Amniotic epithelial cell (primary cell): Measurements from ENCODE around the gene ATXN2.
"Not testable (repeated sequence)": the region's sequence is repeated elsewhere in the genome, so short reads cannot be mapped to it uniquely, and the experiment has no call there.

Experiments used
- DNase-seq: peaks from one replicate; pipeline ENCODE4 v3.0.0-alpha.2; 2010; ENCODE audit warnings: low read depth

The ATXN2 gene

DNA sequence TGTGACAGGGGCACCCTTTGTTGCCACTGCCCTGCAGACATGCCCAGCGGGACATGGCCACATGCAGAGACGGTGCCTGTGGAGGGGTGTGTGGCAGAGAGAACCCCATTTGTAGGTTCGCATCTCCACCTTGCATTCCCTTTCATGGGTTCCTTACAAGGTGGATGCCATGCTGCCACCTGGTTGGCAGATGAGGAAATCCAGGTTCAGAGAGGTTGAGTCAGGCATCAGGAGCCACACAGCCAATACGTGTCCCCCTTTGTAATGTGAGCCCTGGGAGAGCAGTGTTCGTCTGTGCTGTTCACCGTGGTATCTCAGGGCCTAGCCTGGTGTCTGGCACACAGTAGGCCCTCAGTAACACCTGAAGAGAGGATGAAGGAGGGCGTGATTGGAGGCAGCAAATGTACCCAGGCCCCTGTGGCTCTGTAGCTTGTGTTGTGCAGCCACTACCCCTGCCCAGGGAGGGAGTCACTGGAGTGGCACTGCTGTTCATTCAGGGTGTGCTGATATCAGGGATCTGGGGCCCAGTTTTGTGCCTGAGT lies 184.3 kb downstream of the ATXN2 start:
- DNase-seq = no peak

DNA sequence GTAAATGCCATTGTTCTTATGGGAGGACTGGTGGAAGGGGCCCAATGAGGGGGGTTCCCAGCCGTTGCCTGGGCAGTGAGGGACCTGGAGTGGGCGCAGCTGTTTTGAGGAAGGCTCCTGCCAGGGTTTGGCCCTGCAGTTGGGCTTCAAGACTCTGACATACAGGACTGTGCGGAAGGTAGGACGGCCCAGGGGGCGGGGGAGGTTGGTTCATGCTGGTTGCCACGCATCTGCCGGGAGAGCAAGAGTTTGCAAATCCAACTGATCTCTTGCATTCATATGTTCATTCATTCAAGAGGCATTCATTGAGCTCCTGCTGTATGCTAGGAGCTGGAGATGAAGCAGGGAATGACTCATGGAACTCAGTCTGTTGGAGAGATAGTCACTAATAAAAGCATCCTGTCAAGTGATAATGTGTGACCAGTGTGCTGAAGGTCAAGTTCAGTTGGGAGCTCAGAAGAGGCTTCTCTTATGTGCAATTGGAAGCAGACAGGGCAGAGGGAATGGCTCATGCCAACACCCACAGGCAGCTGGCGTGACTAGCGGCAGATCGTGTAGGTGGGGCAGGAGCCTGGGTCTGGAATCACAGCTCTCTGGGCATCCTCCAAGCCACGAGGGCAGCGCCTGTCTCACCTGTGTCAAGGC lies 185.6 kb downstream of the ATXN2 start:
- peak; percentile 64 for DNase-seq

DNA sequence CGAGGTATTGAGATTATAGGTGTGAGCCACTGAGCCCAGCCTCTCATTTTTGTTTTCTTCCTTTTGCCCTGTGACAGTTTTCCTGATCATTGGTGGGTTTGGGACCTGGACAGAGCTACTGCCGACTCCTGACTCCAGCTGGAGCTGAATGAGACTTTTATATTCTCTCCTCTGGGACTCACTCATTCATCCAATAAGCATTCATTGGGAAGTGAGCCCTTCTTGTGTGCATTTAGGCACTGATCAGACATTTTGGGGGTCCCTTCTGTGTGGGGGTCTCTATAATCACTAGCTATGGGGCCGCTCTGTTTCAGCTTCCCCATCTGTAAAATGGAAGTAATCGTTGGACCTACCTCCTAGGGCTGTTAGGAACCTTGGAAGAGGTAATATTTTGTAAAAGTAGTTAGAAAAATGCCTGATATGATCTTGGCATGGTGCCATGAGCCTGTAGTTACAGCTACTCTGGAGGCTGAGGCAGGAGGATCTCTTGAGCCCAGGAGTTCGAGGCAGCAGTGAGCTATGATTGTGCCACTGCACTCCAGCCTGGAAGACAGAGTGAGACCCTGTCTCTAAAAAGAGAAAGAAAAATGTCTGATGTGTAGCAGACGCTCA lies 186.2 kb downstream of the ATXN2 start:
- no peak for DNase-seq

DNA sequence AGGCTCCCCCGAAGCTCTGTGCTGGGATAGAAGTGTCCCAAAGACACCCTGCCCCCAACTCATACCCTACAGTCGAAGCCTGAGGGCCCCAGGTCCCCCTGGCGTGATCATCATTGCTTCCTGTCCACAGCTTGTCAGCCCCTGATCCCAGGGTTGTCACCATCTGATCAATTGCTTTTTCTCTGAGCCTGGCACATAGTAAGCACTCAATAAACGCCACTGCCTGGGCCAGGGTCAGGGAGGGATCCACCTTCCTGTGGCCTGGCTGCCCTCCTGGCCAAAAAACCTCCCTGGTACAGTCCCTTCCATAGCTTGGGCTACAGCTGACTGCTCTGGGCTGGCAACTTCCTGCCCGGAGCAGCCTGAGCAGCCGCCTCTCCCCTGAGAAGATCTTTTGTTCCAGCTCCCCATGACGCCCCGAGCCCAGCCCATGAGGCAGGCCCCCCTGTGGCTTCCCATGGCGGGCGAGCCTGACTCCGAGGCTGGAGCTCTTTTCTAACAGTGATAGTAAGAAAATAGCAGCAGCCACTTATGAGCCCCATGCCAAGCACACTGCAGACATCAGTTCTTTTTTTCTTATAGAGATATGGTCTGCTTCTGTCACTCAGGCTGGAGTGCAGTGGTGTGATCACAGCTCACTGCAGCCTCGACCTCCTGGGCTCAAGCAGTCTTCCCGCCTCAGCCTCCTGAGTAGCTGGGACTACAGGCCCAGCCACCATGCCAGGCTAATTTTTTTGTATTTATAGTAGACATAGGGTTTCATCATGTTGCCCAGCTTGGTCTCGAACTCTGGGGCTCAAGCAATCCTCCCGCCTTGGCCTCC lies 186.9 kb downstream of the ATXN2 start:
- DNase-seq = no peak

DNA sequence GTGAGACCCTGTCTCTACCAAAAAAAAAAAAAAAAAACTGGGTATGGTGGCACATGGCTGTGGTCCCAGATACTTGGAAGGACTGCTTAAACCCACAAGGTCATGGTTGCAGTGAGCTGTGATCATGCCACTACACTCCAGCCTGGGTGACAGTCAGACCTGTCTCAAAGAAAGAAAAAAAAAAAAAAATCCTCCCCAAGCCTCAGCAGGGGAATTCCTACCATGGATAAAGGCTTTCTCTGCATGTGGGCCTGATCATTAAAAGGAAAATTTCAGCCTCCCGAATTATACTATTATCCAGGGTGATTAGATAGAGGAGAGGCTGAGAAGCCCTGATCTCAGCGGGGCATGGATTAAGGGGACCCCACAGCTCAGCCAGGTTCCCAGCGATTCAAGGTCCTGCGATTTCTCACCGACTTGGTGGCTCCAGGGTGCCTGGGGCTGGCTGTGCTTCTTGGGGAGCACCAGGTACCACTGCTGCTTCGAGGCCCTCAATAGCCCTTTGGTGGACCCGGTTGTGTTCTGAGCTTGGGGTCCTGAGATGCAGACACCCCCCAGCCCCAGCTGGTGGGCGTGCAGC lies 187.8 kb downstream of the ATXN2 start:
- no peak for DNase-seq

DNA sequence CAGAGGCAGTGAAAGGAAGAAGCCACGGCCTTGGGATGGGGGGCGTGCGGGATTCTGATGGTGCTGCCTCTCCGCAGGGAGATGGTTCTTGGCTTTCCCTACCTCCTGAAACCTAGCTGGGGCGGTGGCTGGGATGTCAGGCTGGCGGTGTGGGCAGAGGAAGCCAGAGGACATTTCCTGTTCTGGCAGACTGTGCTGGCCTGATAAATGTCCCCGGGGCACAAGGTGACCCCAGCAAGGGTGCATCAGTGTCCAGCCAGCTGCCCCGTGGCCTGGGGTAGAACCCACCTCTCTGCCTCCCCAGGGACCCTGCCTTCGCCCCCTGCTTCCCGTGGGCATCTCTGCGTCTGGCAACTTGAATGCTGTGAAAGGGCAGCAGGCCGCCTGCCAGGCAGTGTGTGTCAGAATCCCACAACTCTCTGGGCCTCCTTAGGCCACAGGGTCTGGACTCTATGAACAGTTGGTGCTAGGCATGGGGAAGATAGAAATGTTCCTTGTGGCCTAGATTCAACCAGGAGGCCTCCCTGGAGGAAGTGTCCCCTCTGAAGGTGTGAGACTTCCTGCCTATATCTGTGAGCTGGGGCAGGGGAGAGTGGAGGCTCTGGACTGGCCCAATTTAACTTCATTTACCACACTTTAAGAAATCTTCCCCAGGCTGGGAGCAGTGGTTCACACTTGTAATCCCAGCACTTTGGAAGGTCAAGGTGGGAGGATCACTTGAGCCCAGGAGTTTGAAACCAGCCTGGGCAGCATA lies 188.5 kb downstream of the ATXN2 start:
- peak; percentile 66 for DNase-seq

DNA sequence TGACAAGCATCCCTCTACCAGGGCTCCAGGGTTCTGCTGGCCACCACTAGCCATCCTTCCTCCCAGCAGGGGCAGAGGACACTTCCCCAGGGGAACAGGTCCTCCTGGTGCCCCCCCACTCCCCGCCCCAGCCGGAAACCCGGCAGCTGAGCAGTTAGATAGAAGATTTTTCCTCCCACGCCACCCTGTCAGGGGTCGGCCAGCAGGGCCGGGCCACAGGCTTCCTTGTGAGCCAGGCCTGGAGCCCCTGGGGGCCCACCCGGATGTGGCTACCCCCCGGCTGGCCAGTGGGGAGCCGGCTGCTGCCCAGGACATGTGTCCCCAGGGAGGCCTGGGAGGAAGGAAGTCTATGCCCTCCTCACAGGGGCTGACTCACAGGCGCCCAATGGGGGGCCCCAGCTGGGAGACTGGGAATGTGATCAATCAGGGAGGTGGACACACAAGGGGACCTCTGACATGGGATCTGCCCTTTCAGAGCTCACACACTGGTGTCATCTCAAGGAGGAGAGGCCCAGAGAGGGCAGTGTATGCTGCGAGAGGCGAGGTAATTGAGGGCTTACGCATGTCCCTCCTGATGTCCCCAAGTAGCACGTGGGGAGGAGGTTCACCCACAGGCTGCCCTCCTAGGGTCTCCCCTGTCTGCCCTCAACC lies 189.2 kb downstream of the ATXN2 start:
- DNase-seq = peak; percentile 35

DNA sequence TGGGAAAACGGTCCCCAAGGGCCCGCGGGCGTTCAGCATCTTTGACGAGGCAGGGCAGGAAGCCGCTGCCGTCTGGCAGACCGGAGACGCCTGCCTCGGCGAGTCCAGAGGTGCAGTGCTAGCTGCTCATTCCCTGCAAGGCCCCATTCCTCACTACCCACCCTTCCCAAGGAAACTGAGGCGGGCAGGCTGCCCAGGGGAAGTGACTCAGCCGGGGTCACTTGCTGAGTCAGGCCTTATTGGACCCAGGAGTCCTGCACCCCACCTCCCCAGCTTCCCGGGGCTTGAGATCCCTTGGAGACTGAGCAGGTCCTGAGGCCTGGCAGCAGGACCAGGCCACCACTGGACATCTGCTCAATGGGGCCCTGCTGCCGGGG lies 189.7 kb downstream of the ATXN2 start:
- DNase-seq = no peak

DNA sequence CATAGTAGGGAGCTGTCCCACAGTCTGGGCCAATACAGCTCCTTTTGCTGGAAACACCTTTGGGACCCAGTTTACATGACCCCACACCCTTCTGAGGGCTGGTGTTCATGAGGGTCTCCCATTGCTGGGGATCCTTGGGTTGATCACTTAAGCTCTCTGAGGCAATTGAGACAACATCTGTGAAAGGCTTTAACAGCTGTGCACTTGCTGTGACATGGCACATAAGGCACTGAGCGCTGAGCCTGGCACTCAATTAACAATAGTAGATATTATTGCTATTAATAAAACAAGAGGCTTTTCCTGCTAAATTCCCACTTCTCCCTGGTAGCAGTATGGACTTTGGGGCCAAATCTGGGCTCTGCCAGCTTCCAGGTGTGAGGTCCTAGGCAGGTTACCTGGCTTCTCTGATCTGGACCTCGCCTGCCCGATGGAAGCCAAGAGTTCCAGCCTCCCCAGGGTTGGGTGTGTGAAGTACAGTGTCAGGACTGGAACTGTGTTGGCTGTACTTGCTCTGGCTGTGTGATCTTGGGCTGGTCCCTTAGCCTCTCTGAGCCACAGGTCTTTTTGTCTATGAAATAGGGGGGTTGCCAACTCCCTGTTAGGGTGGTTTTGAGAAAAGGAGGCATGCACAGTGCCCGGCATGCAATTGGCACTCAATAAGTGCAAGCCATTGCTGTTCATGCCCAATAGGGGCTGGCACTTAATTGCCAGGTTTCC lies 190.3 kb downstream of the ATXN2 start:
- no peak for DNase-seq

DNA sequence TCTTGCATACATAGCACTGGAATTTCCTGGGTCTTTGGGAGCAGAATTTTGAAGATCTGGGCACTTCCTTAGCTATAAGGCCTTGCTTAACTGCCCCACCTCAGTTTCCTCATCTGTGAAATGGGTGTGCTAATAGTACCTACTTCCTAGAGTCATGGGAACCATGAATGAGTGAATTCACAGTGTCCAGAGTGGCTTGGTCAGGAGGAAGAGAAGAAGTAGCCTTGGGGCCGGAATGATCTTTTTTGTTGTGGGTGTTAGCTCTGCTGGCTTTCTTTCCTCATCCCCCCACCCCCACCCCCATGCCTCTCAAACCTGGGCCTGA lies 191.0 kb downstream of the ATXN2 start:
- no peak for DNase-seq

DNA sequence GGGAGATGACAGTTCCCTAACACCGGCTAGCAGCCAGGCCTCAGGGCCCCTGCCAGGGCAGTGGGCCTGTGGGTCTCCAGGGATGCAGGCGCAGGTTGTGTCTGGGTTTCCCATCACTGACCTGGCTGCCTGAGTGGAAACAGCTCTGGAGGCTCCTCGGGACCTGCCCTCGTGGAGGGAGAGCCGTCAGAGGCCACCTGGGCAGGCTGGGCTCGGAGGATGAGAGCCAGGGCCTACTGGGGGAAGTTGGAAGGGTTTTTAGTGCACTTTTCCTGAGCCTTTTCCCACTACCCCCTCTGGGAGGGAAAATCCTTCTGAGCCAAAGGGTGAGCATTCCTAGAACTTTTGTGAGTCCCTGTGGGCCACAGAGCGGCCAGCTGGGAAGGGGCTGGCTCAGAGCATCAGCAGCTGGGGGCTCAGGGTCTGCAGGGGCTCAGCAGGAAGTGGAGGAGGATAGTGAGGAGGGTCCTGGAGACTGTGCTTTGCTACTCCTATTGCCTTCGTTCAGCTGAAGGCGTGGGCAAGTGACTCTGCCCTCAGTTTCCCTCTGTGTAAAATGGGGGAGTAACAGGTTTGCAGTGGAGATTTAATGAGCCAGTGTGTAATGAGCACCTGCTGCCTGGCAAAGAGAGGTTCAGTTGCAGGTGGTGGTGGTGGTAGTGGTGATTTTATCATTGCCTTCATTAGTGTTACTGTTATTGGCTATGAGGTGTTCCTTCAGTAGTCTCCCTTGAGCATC lies 191.6 kb downstream of the ATXN2 start:
- DNase-seq = no peak

DNA sequence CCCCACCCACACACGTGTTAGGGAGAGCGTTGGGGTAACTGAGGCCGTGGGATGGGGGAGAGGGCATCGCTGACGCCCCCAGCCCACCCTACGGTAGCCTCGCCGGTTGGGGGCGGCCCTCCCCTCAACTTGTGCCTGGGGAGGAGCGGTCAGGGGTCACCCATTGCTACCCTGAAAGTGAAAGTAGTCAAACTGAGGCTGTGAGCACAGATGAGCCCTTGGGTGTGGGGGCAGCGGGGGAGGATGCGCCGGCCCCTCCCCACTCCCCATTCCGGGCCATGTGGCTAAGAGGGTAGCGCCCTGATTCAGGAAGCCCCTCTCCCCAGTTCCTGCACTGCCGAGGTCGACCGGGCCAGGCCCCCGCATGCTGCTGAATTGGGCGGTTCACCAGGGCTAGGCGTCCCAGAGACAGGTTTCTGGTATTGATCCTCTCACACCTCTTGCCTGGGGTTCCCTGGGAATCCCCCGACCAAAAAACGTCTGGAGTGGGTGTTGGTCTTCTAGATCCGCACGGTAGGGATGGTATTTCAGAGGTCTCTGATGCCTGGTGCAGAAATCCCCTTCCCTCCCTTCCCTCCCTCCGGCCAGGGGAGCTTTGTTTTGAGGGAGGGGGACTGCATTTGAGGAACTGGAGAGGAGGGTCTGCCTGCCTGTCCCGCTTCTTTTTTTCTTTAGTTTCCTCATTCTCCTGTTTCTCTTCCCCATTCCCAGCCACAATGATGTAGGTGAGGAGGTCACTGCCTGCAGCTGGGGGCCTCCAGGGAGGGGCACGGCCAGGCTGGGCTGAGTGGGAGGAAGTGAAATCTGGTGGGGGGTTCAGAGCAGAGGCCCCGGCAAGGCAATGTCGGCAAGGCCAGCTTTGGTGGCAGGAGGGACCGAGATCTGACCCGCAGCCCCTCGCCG lies 192.4 kb downstream of the ATXN2 start:
- no peak for DNase-seq

DNA sequence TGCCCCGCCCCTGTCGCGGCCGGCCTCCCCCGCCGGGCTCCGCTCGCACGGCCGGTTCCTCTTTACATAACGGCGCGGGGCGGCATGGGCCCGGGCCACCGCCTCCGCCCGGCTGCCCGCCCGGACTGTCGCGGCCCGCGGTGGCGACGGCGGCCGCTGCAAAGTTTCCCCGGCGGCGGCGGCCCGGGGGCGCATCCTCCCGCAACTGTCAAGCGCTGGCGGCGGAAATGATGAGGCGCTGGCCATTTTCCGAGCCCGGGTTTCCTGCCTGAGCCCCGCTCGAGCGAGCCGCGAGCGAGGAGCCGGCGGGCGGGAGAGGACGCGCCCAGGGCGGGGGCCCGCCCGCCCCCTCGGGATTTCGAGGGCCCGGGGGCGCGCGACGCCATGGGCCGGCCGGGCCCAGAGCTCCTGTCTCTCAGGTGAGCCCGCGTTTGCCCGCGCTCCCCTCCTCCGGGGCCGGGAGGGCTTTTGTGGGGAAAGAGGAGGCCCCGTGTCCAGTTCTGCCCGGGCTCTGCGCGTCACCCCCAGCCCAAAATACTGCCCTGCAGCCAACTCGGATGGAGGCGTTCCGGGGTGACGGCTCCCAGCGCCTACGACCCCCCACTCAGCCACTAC lies 193.1 kb downstream of the ATXN2 start, which contains the start of gene SH2B3:
SH2B3 (plus strand) TSS at position 65 of the 615 bp plus-strand sequence. CDS start 12,223 bp downstream, outside the sequence.
- DNase-seq = peak; percentile 38

DNA sequence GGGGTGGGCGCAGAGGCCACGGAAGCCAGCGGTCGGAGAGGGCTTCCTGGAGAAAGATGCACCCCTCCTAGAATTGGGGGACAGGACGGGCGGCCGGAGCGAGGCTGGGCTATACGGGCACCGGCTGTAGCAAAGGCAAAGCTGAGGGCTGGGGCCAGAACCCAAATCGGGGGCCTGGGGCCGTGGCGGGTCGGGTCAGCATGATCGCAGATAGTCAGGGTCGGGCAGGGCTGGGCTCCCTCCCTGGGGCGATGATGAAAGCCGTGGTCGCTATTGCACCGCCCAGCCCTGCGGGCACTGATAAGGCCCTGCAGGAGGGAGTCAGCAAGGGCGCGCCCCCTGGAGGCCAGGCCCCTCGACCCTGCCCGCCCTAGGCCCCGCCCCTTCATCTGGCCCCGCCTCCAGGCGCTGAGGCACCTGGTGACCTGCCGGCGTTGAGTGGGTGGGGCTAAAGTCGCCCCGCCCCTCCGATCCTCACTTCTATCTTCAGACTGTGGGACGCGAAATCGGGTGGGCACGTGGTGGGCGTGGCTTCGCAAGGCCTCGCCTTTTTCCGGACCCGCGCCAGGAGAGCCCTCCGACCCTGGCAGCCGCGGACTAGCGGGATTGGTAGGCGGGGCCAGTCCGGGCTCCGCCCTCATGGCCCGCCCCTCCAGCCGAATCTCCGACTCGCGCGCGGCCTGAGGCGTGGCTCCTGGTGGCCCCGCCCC lies 193.8 kb downstream of the ATXN2 start:
- peak; percentile 89 for DNase-seq

DNA sequence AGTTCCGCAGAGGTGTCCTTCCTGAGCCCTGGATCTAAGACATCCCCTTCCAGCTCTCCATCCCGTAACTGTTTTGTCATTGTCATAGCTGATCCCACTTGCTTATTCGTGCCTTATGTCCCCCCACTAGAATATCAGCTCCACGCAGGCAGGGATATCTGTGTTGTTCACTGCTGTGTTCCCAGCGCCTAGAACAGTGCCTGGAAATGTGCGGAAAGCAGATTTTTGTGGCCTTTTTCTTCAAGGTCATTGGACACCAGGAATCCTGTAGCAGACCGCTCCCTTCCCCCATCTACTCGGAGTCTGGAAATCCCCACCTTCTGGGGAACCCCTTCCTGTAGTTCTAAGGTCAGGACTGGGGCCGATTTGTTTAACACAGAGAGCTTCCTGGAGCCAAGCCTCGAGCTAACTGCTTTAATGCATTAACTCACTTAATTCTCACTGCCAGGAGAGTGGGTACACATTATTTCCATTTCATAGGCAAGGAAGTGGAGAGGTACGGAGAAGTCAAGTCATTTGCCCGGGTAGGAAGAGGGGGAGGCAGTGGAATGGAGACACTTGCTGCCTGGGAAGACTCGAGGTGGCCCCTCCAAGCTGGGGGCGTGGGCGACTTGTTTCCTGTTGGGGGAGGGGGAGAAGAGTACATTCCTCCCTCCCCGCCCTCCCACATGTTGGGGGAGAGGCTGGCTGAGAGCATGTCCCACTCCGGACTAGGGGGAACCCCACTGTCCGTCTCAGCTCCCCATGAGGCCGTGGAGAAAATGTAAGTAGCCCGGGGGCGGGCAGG lies 194.6 kb downstream of the ATXN2 start:
- peak; percentile 42 for DNase-seq

DNA sequence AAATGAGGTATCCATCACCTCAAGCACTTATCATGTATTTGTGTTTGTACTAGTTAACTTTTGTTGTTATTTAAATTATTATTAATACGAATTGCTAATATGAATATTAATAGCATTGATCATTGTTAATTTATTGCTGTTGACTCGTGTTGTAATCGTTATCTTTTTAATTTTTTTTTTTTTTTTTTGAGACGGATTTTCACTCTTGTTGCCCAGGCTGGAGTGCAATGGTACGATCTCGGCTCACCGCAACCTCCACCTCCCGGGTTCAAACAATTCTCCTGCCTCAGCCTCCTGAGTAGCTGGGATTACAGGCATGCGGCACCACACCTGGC lies 196.7 kb downstream of the ATXN2 start:
- not testable (repeated sequence) for DNase-seq
